GM21367 (cell line): Measurements from ENCODE around the gene SLC16A7.

ENCODE experiments used
- ATAC-seq: cut with Tn5 transposase; IDR thresholded peaks from one replicate; pipeline ENCODE4 v1.9.1; 2021; ENCODE audit not compliant: unreplicated experiment

SLC16A7 gene

DNA sequence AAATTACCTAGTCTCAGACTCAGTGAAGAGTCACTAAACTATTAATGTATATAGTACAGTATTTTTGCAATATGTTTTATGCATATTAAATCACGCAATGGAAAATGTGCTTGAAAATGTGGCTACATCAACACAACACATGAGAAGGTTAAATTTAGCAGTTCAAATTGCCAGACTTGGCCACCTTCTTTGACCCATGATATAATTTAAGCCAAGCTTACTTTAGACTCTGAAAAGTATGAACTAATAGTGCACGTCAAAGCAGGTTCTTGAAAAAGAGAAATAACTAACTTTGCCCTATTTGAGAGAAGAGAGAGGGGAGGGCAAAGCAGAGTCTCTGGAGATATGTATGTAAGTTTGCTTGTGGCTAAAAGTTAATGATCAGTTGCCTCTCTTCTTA, 68.7 kb downstream of the SLC16A7 start:
- no peak for ATAC-seq

DNA sequence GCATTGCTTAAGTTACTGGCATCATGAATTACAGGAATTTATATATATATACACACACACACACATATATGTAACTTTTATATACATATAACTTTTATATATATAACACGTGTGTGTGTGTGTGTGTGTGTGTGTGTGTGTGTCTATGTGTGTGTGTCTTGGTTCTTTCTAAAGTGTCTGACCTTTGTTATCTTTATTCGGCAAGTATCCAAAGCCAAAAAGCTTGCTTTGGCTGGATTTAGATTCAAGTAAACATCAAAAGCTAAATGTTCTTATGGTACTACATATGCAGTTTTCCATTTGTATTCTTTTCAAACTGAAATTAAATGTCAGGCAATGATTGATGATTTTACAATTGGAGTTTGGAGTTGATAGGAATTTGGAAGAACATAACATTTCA, 69.9 kb downstream of the SLC16A7 start:
- no peak for ATAC-seq

DNA sequence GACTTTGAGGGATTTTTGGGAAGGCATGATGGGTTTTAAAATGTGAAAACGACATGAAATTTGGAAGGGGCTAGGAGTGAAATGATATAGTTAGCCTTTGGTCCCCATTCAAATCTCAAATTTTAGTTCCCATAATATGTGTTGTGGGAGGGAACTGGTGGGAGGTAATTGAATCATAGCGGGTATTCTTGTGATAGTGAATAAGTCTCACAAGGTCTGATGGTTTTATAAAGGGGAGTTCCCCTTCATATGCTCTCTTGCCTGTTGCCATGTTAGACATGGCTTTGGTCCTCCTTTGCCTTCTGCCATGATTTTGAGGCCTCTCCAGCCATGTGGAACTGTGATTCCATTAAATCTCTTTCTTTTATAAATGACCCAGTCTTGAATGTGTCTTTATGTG, 72.8 kb downstream of the SLC16A7 start:
- no peak for ATAC-seq

DNA sequence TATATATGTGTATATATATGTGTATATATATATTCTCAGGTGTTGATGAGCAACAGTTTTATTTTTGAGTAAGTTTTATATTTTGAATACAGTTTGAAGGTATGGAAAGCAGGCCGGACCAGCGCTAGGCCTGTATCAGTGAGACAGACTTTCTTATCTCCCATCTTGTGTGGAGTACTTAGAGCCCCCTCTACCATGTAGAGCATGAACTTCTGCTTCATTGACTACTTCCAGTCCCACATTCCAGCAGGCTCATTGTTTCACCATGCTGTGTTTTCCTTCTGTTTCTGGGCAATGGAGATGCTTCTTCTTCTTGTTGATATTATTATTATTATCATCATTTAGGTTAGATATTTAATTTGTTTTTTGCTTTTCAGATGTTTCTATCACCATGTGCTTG, 76.4 kb downstream of the SLC16A7 start:
- ATAC-seq, result no peak

DNA sequence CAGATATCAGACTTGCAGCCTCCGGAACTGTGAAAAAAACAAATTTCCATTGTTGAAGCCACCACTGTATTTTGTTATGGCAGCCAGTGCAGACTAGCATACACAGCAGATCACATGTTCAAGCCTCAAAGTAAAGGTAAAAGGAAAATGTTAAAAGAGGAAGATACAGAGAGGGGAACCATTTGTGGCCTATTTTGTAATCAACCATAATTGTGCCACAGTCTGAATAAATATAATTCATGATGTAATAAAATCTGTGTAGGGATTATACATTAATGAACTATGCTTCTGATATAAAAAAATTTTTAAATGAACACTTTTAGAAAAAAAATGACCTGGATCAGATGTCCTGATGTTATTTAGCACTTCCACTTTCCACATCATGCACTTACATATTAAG, 79.6 kb downstream of the SLC16A7 start:
- no peak for ATAC-seq

DNA sequence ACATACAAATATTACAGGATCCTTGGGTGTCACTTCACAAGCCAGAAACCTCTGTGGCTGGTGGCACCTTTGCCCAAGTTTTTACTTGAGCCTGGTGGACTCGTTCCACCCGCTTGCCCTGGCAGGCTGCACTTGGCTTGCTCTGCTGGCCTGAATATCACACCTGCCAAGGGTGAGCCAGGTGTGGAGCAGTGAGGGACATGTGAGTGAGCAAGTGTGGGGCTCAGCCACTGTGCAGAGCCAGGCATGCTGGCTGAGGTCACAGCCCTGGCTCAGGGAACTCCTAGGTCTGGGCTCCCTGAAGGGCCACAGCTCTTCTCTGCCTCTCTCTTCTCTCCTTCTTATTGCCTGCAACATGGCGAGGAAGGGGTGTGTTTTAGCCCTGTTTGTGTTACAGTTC, 82.0 kb downstream of the SLC16A7 start:
- ATAC-seq, result no peak

DNA sequence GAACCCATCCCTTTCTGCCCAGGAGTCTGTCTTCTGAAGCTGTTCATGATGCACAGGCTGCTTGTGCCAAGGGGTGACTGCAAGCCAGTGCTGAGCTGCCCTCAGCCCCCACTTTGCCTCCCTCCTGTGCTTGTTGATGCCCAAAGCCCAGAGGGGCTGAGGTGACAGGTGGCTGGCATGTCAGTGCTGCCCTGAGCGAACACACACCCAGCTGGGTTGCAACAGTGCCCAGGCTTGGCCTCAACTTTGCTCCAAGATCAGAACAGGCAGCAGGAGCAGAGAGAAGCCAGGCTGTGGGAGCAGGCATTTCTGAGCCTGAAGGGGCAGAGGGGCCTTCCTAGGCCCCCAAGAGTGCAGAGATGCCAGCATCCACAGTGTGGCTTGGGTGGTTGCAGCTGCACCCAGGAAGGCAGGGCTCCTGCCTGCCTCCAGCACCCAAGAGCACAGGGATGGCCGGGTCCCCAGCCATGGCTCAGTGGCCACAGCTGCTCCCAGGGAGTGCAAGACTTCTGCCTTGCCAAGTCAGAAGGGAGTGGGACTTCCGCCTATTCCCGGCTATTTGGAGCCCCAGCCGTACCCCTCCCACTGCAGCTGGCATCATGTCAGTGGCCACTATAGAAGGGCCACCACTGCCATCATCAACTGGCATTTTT, 83.1 kb downstream of the SLC16A7 start:
- no peak for ATAC-seq

DNA sequence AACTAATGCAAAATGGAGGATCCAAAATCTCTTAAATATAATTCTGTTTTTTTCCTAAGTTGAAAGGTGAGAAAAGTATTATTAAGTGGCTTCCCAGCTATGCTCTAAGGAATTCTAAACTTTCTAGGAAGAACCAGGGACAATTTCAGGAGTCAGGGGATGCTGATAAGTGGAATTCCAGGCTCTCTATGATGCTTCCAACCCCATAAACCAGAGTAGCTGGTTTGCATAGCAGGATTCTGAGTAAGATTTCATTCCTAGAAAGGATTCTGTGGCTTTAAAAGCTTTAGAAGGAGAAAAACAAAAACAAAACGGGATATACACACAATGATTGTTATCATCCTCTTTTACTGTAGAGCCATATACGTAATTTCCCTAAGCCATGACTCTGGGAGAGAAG, 93.9 kb downstream of the SLC16A7 start:
- no peak for ATAC-seq

DNA sequence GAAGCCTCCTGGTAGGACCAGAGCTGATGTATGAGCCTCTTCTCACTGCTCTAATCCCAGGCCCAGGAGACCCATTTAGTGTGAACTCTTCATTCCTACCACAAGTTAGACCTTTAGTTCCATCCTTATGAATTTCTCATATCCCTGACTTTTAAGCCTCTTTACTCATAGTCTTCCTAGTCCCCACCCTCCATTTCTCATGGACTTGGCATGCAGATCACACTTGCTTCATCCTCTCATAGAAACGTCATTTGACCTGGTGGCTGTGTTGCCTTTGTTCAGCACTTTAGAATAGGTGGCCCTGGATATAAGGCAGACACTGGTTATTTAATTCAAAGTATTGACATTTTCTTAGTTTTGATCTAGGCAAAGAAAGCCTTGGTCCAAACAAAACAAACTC, 99.5 kb downstream of the SLC16A7 start:
- ATAC-seq, result no peak

DNA sequence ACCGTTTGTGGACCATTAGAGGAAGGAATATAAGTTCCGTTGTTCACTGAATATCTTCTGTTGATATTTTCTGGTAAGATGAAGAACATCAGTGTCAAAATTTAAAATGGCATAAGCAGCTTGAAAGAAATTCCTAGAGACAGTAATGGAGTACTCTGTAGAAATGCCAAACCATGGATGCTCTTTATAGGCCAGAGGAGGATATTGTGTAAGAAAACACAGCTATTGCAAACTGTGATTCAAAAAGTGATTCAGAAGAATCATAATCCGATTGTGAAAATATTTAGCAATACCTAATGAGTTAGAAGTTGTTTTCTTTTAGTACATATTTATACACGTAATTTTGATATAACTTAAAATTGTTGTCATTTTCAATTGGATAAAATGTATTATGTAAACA, 102.8 kb downstream of the SLC16A7 start:
- ATAC-seq, result no peak

DNA sequence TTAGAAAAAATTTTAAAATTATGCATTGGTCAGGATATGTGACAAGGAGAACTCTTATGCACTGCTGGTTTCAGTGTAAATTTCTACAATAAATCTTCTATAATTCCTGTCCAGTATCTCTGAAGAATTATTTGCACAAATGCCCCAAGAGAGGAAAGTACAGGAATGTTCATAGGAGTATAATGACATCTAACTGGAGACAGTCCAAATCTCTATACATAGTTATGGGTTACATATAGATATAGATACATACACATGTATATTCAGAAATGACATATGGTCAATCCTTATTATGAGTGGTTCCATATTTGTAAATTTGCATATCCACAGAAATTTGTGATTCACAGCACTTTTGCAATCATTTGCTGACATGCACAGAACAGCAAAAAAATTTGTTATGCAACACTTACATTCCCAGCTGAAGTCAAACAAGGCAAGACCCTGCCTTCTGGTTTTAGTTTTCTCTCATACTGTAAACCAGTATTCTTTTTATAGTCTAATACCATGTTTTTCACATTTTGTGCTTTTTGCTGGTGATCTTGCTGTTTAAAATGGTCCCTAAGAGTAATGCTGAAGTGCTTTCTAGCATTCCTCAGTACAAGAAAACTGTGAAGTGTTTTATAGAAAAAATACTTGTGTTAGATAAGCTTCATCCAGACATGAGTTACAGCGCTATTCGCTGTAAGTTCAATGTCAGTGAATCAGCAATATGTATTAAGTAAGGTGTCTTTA, 103.8 kb downstream of the SLC16A7 start:
- ATAC-seq, result no peak

DNA sequence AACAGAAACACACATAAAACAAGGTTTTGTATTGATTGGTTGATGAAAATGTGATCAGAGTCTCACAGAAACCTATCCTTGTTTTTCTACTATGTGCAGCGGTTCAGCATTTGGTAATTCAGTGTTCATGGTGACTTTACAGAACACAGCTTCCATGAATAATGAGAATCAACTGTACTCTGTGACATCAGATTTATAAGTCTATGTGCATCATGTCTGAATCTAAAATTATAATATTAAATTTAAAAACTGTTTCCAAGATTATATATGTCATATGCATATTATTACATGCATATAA, 104.3 kb downstream of the SLC16A7 start:
- no peak for ATAC-seq

DNA sequence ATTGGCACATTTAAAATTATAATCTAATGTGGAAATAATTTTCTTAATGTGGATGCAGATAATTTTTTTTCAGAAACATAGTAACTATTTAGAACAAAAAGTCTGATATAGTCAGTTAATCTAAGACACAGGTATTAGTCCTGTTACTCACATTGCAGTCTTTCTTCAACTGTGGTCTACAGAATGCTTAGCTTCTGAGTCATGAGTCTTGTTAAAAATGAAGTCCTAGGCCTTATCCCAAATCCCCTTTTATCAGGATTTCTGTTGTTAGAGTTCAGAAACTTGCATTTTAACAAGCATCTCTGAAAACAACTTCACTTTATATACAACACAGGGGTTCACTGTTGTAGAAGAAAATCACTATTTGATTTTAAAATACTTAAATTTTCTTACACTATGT, 112.2 kb downstream of the SLC16A7 start:
- ATAC-seq, result no peak

DNA sequence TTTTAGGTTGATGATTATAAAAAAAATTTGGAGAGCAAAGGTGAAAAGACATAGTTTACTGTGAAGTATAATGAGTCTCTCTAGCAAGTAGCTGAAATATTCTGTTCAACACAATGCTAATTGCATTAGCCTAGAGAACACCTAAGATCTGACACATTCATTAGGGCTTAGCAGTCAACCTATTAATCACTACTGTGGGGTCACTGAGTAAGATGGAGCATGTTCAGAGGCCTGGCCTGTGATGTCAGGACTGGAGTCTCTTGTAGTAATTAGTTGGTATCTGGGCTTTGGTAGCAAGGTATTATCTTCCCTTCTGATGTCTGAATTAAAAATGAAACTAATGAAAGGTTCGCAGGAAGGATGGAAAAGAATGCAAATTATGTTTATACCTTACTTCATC, 112.7 kb downstream of the SLC16A7 start:
- ATAC-seq, result no peak

DNA sequence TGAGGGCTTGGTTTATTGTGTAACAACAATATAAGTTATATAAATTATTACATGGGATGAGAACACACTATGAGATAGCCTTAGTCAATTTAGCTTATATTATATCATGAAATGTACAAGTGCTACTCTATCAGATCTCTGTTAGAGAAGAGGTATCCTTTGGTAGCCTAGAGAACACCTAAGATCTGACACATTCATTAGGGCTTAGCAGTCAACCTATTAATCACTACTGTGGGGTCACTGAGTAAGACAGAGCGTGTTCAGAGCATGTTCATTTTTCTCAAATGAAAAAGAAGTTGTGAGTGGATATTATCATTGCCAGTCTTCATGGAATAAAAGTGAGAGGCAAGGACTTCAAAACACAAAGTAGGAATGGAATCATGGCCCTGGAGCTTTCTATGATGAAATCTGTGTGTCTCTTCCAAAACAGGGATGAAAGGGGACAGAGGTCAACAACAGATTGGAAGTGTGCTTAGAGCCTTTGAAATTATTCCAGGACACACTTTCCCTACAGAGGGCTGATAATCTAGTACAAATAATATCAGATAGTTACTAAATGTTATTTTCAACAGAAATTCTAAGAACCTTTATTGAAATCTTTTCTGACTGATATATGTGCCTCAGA, 114.3 kb downstream of the SLC16A7 start:
- ATAC-seq, result no peak

DNA sequence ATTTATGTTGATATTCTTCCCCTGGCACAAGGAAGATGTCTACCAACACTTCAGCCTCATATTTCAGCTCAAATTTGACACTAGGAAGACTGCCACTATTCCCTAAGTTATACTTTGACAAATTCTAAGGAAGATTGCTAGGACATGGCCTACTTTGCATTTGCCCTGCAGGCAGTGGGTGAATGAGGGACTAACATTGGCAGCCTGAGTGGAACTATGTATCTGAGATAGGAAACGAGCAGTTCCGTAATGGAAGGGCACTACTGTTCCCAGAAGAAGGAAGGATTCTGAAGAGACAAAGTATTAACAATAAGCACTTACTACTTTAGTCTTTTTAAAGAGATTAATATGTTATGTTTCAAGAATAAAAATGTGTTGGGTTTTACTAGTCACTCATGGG, 115.1 kb downstream of the SLC16A7 start:
- no peak for ATAC-seq

DNA sequence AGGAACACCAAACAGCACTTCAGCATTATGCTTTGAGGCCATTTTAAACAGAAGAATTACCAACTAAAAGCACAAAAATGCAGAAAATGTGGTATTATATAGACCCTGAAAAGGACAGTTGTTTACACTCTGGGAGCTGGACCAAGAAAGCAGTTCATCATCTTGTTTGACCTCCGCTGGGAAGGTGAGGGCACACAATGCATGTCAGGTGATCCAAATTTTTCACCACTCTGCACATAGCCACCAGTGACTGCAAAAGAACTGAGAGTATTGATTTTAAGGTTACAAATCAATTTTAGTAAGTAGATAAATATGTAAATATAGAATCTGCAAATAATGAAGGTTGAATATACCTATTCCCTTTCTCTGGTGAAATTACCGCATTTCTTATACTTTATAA, 119.6 kb downstream of the SLC16A7 start:
- ATAC-seq, result no peak

DNA sequence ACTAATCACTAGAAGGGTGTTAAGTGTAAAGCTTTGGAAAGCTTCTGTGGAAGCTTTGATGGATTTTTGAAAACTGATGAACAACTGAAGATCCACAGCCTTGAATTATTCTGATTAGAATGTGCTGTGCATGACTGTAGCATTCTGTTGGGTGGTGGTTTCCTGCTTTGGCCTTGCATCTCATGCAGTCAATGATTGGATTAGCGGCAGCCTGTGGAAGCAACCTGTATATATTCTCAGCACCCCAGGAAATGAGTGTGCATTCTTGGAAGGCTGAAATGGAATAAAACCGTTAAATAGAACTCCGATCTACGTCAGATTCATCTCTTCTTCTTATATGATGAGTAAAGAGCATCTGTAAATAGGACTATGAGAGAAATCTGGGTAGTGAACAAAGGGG, 120.2 kb downstream of the SLC16A7 start:
- ATAC-seq, result no peak

DNA sequence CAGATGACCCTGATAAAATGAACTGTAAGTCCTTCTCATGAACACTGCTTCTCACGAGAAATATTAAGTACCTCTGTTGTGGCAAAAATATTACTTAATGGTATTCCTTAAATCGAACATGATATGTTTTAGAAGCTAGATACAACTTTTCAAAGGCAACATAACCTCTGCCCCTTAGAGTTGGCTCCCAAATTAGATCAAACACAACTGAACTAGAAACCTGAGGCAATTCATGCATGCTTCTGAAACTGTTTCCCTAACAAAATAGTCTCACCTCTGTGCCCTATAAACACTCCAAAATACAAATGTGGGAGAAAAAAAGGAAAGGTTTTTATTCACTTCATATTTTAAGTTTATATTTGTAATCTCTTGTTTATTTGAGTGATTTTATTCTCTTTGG, 121.6 kb downstream of the SLC16A7 start:
- no peak for ATAC-seq

DNA sequence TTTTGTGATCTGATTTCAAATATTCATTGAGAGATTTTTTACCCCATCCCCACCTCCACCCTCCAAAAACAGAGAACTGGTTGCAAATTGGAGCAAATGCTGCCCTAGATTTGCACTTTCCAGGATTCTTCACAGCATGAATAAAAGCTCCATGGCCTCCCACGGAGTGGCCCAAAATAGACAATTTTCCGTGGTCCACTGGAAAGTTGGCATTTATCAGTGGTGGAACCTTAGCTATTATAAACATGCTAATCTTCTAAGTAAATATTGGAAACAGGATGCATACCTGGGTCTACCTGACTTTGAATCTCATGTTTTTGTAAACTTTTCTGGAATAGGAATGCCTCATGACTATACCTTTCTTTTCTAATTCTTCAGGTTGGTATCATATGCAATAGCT, 123.9 kb downstream of the SLC16A7 start:
- no peak for ATAC-seq

DNA sequence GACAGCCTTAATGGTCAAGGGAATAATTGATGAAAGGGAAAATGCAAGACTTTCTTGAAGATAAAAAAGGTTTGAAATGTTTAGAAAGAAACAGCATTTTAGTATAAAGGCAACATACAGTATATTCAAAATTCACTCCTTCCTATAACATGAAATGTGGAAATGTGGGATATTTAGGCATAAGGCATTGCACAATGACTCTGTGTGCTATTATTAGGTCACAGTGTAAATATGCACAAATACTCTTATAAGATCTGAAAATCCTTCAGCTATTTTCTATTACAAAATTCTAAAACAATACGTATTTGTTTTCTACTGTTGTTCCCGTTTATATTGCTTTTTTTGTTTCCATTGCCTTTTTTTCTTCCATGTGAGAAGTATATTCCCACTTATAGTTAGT, 127.7 kb downstream of the SLC16A7 start:
- ATAC-seq, result no peak

DNA sequence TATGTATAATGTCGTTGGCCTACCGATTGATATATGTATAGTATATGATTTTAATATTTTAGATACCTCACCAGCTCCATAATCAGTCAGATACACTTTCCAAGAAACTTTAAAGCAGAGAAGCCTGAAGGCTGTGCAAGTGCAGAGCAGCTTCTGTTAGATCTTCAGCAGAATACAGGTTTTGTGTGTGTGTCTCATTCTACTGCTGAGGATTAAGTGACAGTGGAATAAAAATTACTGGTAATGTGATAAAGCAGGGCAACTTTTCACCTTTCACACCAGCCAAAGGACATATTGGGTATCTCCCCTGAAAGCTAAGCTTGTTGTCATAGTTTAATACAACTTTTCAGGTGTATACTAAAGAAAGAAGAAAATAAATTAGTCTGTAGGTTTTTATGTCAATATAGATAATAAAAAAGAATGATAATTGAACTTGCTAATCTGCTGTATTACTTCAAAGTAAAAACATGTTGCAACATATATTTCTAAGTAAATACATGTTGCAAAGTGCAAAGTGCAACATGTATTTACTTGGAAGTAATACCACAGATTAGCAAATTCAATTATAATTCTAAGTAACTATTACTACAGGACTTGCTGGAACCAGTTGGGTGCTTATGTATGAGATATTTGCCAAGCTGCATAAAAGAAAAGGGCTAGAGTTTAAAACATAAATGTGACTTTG, 128.3 kb downstream of the SLC16A7 start:
- ATAC-seq, result no peak
